ENCODE data around the gene ATAD3C. TPM values are rescaled to one million over a fixed set of nuclear protein-coding genes. Genes with fewer than 3 reads are reported as not detected.
"Not testable (repeated sequence)": the region's sequence is repeated elsewhere in the genome, so short reads cannot be mapped to it uniquely, and the experiment has no call there.

The ATAD3C gene
- polyA plus RNA-seq, 3 donors = not detected

DNA sequence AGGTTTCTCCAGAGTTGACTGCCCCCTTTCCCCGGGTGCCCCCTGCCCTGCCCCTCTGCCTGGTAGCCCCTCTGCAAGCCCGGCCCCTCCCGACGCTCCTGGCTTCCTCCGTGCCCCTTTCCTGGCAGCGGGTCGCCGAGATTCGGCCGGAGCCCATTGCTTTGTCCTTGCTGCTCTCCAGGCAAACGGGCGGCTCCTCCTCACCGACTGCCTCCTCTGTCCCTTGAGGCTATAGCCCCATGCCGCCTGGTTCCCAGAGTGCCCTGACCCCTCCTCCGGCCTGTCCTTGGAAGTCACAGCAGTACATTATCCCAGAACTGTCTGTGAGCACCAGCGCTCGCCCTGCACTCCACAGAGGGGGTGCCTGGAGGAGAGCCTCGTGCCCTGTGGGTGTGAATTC is 64.2 kb downstream of the ATAD3C start:
- WGBS (ENCODE audit: insufficient coverage) = no CpG with 5 or more reads among the region's 18 CpGs
- not testable (repeated sequence) for H3K9ac ChIP-seq (ENCODE audit: insufficient read depth, low read length, poor library complexity, severe bottlenecking); H3K9me3 Mint-ChIP-seq

DNA sequence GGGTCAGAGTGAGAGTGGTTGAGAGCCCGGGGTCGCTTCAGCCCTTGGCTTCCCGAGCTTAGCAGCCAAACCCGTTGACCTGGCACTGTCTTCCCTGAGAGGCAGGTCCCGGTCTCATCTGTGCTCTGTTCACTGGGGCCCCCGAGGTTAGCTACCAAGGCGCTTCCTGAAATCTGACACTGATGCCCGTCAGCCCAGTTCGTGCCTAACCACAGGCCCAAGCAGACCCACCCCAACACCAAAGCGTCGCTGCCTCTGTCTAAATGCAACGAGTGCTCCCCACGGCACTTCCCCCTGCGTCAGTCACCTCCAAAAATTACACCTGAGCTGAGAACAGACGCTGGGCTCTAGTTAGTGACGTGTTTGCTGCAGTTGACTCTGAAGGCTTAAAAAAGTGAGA is 64.9 kb downstream of the ATAD3C start:
- H3K9me3 Mint-ChIP-seq; H3K9ac ChIP-seq (ENCODE audit: insufficient read depth, low read length, poor library complexity, severe bottlenecking); intact Hi-C loops (cut with micrococcal nuclease): not testable (repeated sequence)

More for the DNA sequence above, 64.2 kb downstream of the ATAD3C start:
- H3K4me2 ChIP-seq (replicated peaks; ENCODE audit: extremely low read depth, low read length, poor library complexity, severe bottlenecking); H3K9me3 ChIP-seq (replicated peaks in 1 of 2; ENCODE audit: control insufficient read depth in 1 of 2, insufficient read depth in 1 of 2, low read length in 2 of 2); H3K27me3 ChIP-seq (ENCODE audit: control insufficient read depth in 2 of 2, insufficient read depth in 2 of 2, low read length in 2 of 2); H3K4me3 ChIP-seq (replicated peaks in 1 of 3; ENCODE audit: low read depth in 2 of 3, low read length in 3 of 3); H3K79me2 ChIP-seq (ENCODE audit: insufficient read depth, low read length); intact Hi-C loops (cut with micrococcal nuclease); H4K20me1 ChIP-seq (ENCODE audit: insufficient read depth, low read length); H2AFZ ChIP-seq (ENCODE audit: insufficient read depth, low read depth, low read length, poor library complexity, severe bottlenecking); H3K27ac ChIP-seq (ENCODE audit: low read depth in 1 of 2, low read length in 2 of 2); DNase-seq; H3K27me3 Mint-ChIP-seq (ENCODE audit: low read depth in 3 of 3): not testable (repeated sequence)
- Mint-ChIP-seq H3K4me1 (peaks cover 18% of the 10 kb centered on the region), H3K4me3 (peak overlapping the region in 1 of 2 donors; percentile 9), H3K36me3 (peaks cover 13 to 27% of the 10 kb centered on the region in 2 donors), H3K27ac (peak overlapping the region in 2 of 7 donors; percentile 8 to 21)
- H3K36me3 ChIP-seq (replicated peaks in 1 of 2; ENCODE audit: control insufficient read depth in 1 of 2, insufficient read depth in 2 of 2, low read length in 2 of 2) = peaks cover 11 to 17% of the 10 kb centered on the region in 2 donors
- peaks cover 16 to 17% of the 10 kb centered on the region in 2 donors for H3K4me1 ChIP-seq (ENCODE audit: control insufficient read depth in 1 of 2, insufficient read depth in 2 of 2, low read length in 2 of 2)

DNA sequence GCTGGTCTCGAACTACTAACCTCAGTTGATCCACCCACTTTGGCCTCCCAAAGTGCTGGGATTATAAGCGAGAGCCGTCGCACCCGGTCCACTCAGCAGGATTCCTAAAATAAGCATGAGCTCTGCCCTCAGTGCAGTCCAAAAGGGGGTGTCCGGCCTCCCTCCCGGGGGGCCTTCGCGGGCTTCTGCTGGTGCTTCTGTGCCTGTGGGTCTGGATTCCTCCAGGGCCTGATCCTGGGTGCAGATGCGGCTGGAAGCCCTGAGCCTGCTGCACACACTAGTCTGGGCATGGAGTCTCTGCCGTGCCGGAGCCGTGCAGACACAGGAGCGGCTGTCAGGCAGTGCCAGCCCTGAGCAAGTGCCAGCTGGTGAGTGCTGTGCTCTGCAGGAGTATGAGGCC is 67.4 kb downstream of the ATAD3C start:
- H2AFZ ChIP-seq (ENCODE audit: insufficient read depth, low read depth, low read length, poor library complexity, severe bottlenecking); H3K27ac ChIP-seq (ENCODE audit: low read depth in 1 of 2, low read length in 2 of 2); H3K9ac ChIP-seq (ENCODE audit: insufficient read depth, low read length, poor library complexity, severe bottlenecking); H3K4me1 ChIP-seq (ENCODE audit: control insufficient read depth in 1 of 2, insufficient read depth in 2 of 2, low read length in 2 of 2); H3K4me1 Mint-ChIP-seq; intact Hi-C loops (cut with micrococcal nuclease); H3K79me2 ChIP-seq (ENCODE audit: insufficient read depth, low read length); H3K4me2 ChIP-seq (replicated peaks; ENCODE audit: extremely low read depth, low read length, poor library complexity, severe bottlenecking); H4K20me1 ChIP-seq (ENCODE audit: insufficient read depth, low read length); H3K4me3 Mint-ChIP-seq; H3K9me3 Mint-ChIP-seq; H3K9me3 ChIP-seq (replicated peaks in 1 of 2; ENCODE audit: control insufficient read depth in 1 of 2, insufficient read depth in 1 of 2, low read length in 2 of 2); H3K27me3 Mint-ChIP-seq (ENCODE audit: low read depth in 3 of 3); H3K27me3 ChIP-seq (ENCODE audit: control insufficient read depth in 2 of 2, insufficient read depth in 2 of 2, low read length in 2 of 2); H3K4me3 ChIP-seq (replicated peaks in 1 of 3; ENCODE audit: low read depth in 2 of 3, low read length in 3 of 3); DNase-seq: not testable (repeated sequence)
- Mint-ChIP-seq H3K36me3 (peaks cover 25 to 54% of the 10 kb centered on the region in 2 donors), H3K27ac (peak overlapping the region in 1 of 7 donors; percentile 53)
- H3K36me3 ChIP-seq (replicated peaks in 1 of 2; ENCODE audit: control insufficient read depth in 1 of 2, insufficient read depth in 2 of 2, low read length in 2 of 2) = peaks cover 19 to 34% of the 10 kb centered on the region in 2 donors
- WGBS (ENCODE audit: insufficient coverage) = 96% methylated on average over 9 of the region's 14 CpGs

More for the DNA sequence above, 64.9 kb downstream of the ATAD3C start:
- peaks cover 15% of the 10 kb centered on the region for H3K4me1 Mint-ChIP-seq
- not testable (repeated sequence) for H3K27me3 ChIP-seq (ENCODE audit: control insufficient read depth in 2 of 2, insufficient read depth in 2 of 2, low read length in 2 of 2); H3K4me3 ChIP-seq (replicated peaks in 1 of 3; ENCODE audit: low read depth in 2 of 3, low read length in 3 of 3); H3K79me2 ChIP-seq (ENCODE audit: insufficient read depth, low read length); DNase-seq; H3K27me3 Mint-ChIP-seq (ENCODE audit: low read depth in 3 of 3); H3K9me3 ChIP-seq (replicated peaks in 1 of 2; ENCODE audit: control insufficient read depth in 1 of 2, insufficient read depth in 1 of 2, low read length in 2 of 2); H3K4me3 Mint-ChIP-seq; H3K4me2 ChIP-seq (replicated peaks; ENCODE audit: extremely low read depth, low read length, poor library complexity, severe bottlenecking); H2AFZ ChIP-seq (ENCODE audit: insufficient read depth, low read depth, low read length, poor library complexity, severe bottlenecking); H4K20me1 ChIP-seq (ENCODE audit: insufficient read depth, low read length); H3K27ac ChIP-seq (ENCODE audit: low read depth in 1 of 2, low read length in 2 of 2)
- peak overlapping the region in 1 of 7 donors; percentile 49 for H3K27ac Mint-ChIP-seq
- WGBS (ENCODE audit: insufficient coverage) = 16% methylated on average over 6 of the region's 16 CpGs
- Histone ChIP-seq H3K36me3 (replicated peaks in 1 of 2; ENCODE audit: control insufficient read depth in 1 of 2, insufficient read depth in 2 of 2, low read length in 2 of 2) (peaks cover 12 to 19% of the 10 kb centered on the region in 2 donors), H3K4me1 (ENCODE audit: control insufficient read depth in 1 of 2, insufficient read depth in 2 of 2, low read length in 2 of 2) (peaks cover 10 to 13% of the 10 kb centered on the region in 2 donors)
- H3K36me3 Mint-ChIP-seq = peaks cover 16 to 31% of the 10 kb centered on the region in 2 donors
